Activated CD4-positive, alpha-beta T cell treated with anti-CD3 and anti-CD28 coated beads for 1 hour (primary cell): ENCODE results near the gene ELN.
"Not testable (repeated sequence)": the region's sequence is repeated elsewhere in the genome, so short reads cannot be mapped to it uniquely, and the experiment has no call there.

ENCODE experiments used
- DNase-seq: peaks from one replicate; pipeline ENCODE4 v3.0.0-alpha.2; 2020

ELN gene

GRCh38 chr7:74044366-74045350 is 16.7 kb downstream of the ELN start:
- no peak for DNase-seq

- not testable (repeated sequence) for DNase-seq
Observed at GRCh38 chr7:74046581-74046980, 18.6 kb downstream of the ELN start.

- DNase-seq, result no peak
Observed at GRCh38 chr7:74047804-74048380, 19.9 kb downstream of the ELN start.

GRCh38 chr7:74048999-74049599 is 21.1 kb downstream of the ELN start:
- no peak for DNase-seq

GRCh38 chr7:74049997-74050798 is 22.2 kb downstream of the ELN start:
- DNase-seq, result no peak

GRCh38 chr7:74051193-74051592 is 23.2 kb downstream of the ELN start:
- DNase-seq, result no peak

- DNase-seq, result no peak
Observed at GRCh38 chr7:74051629-74052410, 23.8 kb downstream of the ELN start.

GRCh38 chr7:74052628-74053027 is 24.7 kb downstream of the ELN start:
- no peak for DNase-seq

GRCh38 chr7:74053589-74054186 is 25.7 kb downstream of the ELN start:
- DNase-seq, result no peak

- DNase-seq, result no peak
Observed at GRCh38 chr7:74056096-74056915, 28.3 kb downstream of the ELN start.

- no peak for DNase-seq
Observed at GRCh38 chr7:74057216-74057925, 29.4 kb downstream of the ELN start.

GRCh38 chr7:74057987-74058386 is 30.0 kb downstream of the ELN start:
- no peak for DNase-seq

GRCh38 chr7:74058486-74058885 is 30.5 kb downstream of the ELN start:
- DNase-seq, result no peak

GRCh38 chr7:74059037-74059436 is 31.1 kb downstream of the ELN start:
- no peak for DNase-seq

GRCh38 chr7:74059681-74060588 is 32.0 kb downstream of the ELN start:
- no peak for DNase-seq

- peak; percentile 29 for DNase-seq
Observed at GRCh38 chr7:74061840-74062539, 34.0 kb downstream of the ELN start.

GRCh38 chr7:74063223-74063641 is 35.3 kb downstream of the ELN start:
- DNase-seq, result no peak

GRCh38 chr7:74063646-74064045 is 35.7 kb downstream of the ELN start:
- no peak for DNase-seq
